HG03571 (cell line): Measurements from ENCODE around the gene TGFA.

Experiments
- ATAC-seq: cut with Tn5 transposase; IDR thresholded peaks from one replicate; pipeline ENCODE4 v1.9.1; 2021; ENCODE audit not compliant: unreplicated experiment

The TGFA gene

GRCh38 chr2:70553584-70554337 lies at the start of gene TGFA:
TGFA (minus strand) TSS chr2:70553826; CDS start chr2:70553767, 59 bp downstream.
- peak; percentile 58 for ATAC-seq

GRCh38 chr2:70603066-70603465 lies 49.4 kb upstream of the TGFA start:
- no peak for ATAC-seq

GRCh38 chr2:70598197-70598596 lies 44.6 kb upstream of the TGFA start:
- no peak for ATAC-seq

GRCh38 chr2:70596739-70597138 lies 43.1 kb upstream of the TGFA start:
- no peak for ATAC-seq

- no peak for ATAC-seq
Measured at GRCh38 chr2:70596293-70596692, 42.7 kb upstream of the TGFA start.

- ATAC-seq: no peak
Measured at GRCh38 chr2:70583091-70583490, 29.5 kb upstream of the TGFA start.

GRCh38 chr2:70580352-70580751 lies 26.7 kb upstream of the TGFA start:
- no peak for ATAC-seq

- no peak for ATAC-seq
Measured at GRCh38 chr2:70574618-70575017, 21.0 kb upstream of the TGFA start.

- ATAC-seq: no peak
Measured at GRCh38 chr2:70574109-70574508, 20.5 kb upstream of the TGFA start.

GRCh38 chr2:70570041-70570661 lies 16.5 kb upstream of the TGFA start:
- no peak for ATAC-seq

- no peak for ATAC-seq
Measured at GRCh38 chr2:70569559-70569958, 15.9 kb upstream of the TGFA start.

GRCh38 chr2:70566906-70567305 lies 13.3 kb upstream of the TGFA start:
- ATAC-seq: no peak

- no peak for ATAC-seq
Measured at GRCh38 chr2:70566464-70566863, 12.8 kb upstream of the TGFA start.

- no peak for ATAC-seq
Measured at GRCh38 chr2:70565039-70565731, 11.6 kb upstream of the TGFA start.

- no peak for ATAC-seq
Measured at GRCh38 chr2:70561893-70562292, 8.3 kb upstream of the TGFA start.

- ATAC-seq: no peak
Measured at GRCh38 chr2:70560442-70560841, 6.8 kb upstream of the TGFA start.

- no peak for ATAC-seq
Measured at GRCh38 chr2:70560040-70560439, 6.4 kb upstream of the TGFA start.

- no peak for ATAC-seq
Measured at GRCh38 chr2:70558195-70558808, 4.7 kb upstream of the TGFA start.

GRCh38 chr2:70557171-70557838 lies 3.7 kb upstream of the TGFA start:
- no peak for ATAC-seq

GRCh38 chr2:70556608-70557007 lies 3.0 kb upstream of the TGFA start:
- ATAC-seq: no peak

GRCh38 chr2:70554338-70554892 lies 789 bp upstream of the TGFA start:
- ATAC-seq: no peak
